GM15510 (cell line): ENCODE results near the gene RAB26.

ENCODE experiments used
- POLR2A ChIP-seq: IDR thresholded peaks from 3 replicates; pipeline ENCODE4 v1.6.1; 2011; ENCODE audit warnings: borderline replicate concordance; ENCODE audit not compliant: insufficient read length; ENCODE audit errors: extremely low read depth

The RAB26 gene

GRCh38 chr16:2163211-2163881 lies 14.9 kb downstream of the RAB26 start:
- no peak for TF ChIP-seq POLR2A

GRCh38 chr16:2165861-2166260 lies 17.4 kb downstream of the RAB26 start:
- no peak for TF ChIP-seq POLR2A

GRCh38 chr16:2166263-2167067 lies 18.0 kb downstream of the RAB26 start:
- TF ChIP-seq POLR2A, result no peak

- TF ChIP-seq POLR2A, result no peak
Observed at GRCh38 chr16:2167068-2167638, 18.7 kb downstream of the RAB26 start.

- no peak for TF ChIP-seq POLR2A
Observed at GRCh38 chr16:2170080-2170479, 21.7 kb downstream of the RAB26 start.

GRCh38 chr16:2170587-2171435 lies 22.4 kb downstream of the RAB26 start:
- TF ChIP-seq POLR2A, result no peak

- TF ChIP-seq POLR2A, result no peak
Observed at GRCh38 chr16:2171601-2172178, 23.3 kb downstream of the RAB26 start.

GRCh38 chr16:2172688-2173335 lies 24.4 kb downstream of the RAB26 start:
- TF ChIP-seq POLR2A, result no peak

- TF ChIP-seq POLR2A, result no peak
Observed at GRCh38 chr16:2173366-2173765, 24.9 kb downstream of the RAB26 start.

- no peak for TF ChIP-seq POLR2A
Observed at GRCh38 chr16:2173916-2174315, 25.5 kb downstream of the RAB26 start.

GRCh38 chr16:2174396-2175131 lies 26.1 kb downstream of the RAB26 start:
- TF ChIP-seq POLR2A, result no peak

- TF ChIP-seq POLR2A, result no peak
Observed at GRCh38 chr16:2175454-2175853, 27.0 kb downstream of the RAB26 start.

- TF ChIP-seq POLR2A, result no peak
Observed at GRCh38 chr16:2176047-2176446, 27.6 kb downstream of the RAB26 start.

- no peak for TF ChIP-seq POLR2A
Observed at GRCh38 chr16:2177101-2177500, 28.7 kb downstream of the RAB26 start.

- TF ChIP-seq POLR2A, result no peak
Observed at GRCh38 chr16:2177561-2177960, 29.1 kb downstream of the RAB26 start.
